Stimulated activated CD8-positive, alpha-beta memory T cell treated with anti-CD3 and anti-CD28 coated beads, Interleukin-15, amount 100 ng/mL, for 4 hours (primary cell): ENCODE results near the gene BTBD17.

Experiments used
- DNase-seq, 2 donors: peaks; one replicate each; pipeline ENCODE4 v3.0.0-alpha.2; 2020; ENCODE audit warnings: low read depth in 2 of 2

Gene BTBD17

DNA sequence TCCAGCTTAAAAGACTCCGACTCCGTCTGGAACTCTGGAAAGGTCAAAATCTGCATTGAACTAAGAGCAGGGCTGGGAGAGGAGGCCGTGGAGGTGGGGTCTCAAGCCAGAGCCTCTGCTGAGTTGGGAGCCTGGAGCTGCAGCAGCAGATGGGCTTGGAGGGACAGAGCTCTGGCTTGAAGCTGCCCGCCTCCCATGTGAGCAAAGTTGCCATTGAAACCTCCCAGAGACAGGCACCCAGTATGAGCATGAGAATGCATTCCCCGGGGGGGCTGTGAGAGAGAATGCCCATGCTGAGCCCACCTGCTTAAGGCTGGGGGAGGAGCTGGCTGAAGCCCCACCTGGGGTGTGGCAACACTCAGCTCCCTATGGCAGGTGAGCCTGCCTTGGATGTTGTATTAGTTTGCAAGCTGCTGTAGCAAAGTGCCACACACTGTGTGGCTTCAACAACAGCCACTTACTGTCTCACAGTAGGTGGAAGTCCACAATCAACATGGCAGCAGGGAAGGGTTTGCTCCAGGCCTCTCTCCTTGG, 26.1 kb downstream of the BTBD17 start:
- DNase-seq = no peak

GRCh38 chr17:74334393-74335039, 27.2 kb downstream of the BTBD17 start:
- no peak for DNase-seq

DNA sequence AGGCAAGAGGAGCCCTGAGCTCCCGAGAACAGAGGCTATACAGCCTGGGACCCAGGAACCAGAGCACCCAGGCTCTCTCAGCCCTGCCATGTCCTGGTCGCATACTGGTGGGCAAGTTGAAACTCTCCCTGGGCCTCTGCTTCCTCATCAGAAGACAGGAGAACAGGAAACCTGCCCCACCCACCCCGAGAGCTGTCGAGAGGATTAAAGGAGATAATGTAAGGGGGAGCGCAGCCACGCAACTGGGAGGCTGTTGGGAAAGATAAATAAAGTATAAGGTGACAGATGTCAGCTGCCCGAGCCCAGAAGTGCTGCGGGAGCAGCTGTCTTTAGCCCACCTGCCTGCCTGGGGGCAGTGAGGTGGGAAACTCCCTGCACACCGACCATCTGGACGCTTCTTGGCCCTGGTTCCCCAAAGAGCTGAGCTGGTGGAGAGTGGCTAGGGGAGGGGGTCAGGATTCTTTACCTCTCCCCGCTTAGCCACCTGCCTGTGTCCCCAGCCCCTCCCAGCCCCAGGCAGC, 28.8 kb downstream of the BTBD17 start:
- no peak for DNase-seq

DNA sequence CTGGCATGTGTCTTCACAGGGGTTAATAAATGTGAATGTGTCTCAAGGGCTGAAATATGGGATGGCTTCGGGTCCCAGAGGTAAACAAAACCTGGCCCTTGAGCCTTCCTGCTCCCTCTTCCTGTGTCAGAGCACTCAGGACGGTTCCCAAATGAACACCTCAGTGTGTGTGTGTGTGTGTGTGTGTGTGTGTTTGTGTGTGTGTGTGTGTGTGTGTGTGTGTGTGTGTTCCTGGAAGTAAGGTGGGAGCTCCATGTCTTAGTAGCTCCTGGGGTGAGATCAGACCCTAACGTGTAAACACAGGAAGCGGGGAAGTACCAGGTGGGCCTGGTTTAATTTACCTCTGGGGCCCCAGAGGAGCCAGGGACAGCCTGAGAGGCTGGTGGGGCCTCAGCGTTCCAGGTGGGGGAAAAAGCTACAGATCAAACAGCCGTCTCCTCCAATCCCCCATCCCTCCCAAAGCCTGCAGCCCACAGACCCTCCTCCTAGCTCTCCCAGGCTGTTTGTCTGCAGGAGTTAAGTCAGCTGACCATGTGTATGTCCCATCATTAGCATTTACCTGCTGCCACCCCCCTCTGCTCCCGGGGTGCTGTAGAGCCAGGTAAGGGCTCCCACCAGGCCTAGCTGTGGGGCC, 29.5 kb downstream of the BTBD17 start:
- DNase-seq = no peak

GRCh38 chr17:74330446-74330845, 31.2 kb downstream of the BTBD17 start:
- DNase-seq = no peak

- DNase-seq = no peak
Observed at GRCh38 chr17:74329378-74329777, 32.3 kb downstream of the BTBD17 start.

DNA sequence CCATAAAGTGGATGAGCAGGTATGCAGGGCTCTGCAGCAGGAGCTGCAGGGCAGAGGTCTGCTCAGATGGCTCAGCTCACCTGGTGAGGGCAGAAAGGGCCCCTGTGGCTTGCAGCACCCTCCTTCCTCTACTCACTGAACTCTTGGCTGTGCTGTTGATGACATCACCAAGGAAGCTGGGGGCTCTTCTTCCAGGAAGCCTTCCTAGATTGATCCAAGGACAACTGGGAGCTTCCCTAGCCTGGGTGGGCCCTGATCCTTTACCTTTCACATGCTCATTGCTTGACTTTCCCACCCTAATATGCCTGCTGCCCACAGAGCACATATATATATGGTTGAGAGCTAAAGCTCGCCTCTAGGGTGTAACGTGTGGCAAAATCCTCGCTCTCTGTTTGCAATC, 33.2 kb downstream of the BTBD17 start:
- DNase-seq = no peak

DNA sequence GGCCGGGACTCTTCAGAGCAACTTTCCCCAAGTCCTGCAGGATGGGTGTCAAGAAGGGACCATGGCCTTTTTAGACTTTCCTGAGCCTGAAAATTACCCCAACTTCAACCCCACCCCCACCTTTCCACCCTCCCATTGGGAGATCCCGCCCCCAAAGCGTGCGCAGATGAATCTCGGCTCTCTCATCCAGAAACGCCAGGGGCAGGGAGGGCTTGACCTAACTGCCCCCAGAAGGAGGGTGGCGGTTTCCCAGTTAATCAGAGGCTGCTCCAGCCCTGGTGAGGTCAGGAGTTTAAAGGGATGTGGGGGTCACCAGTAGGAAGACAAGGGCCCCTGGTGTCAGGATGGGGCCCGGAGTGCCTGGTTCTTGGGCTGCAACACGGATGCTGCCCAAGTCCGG, 35.2 kb downstream of the BTBD17 start:
- no peak for DNase-seq

GRCh38 chr17:74325743-74326379, 35.8 kb downstream of the BTBD17 start, which contains the start of gene KIF19:
Gene KIF19 (plus strand): TSS chr17:74326226. CDS start chr17:74326350, 124 bp downstream.
- peak; percentile 4 to 33 for DNase-seq

GRCh38 chr17:74325376-74325742, 36.3 kb downstream of the BTBD17 start:
- DNase-seq = no peak

DNA sequence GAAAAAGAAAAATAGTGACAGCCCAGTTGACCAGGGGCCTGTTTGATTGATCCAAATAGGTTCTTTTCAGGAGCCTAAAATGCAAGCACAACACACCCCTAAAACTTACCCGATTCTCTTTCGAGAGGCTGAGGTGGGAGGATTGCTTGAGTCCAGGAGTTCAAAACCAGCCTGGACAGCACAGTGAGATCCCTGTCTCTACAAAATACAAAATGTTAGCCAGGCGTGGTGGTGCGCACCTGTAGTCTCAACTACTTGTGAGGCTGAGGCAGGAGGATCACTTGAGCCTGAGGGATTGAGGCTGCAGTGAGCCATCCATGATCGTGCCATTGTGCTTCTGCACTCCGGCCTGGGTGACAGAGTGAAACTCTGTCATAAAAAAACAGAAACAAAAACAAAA, 37.1 kb downstream of the BTBD17 start:
- DNase-seq = no peak

DNA sequence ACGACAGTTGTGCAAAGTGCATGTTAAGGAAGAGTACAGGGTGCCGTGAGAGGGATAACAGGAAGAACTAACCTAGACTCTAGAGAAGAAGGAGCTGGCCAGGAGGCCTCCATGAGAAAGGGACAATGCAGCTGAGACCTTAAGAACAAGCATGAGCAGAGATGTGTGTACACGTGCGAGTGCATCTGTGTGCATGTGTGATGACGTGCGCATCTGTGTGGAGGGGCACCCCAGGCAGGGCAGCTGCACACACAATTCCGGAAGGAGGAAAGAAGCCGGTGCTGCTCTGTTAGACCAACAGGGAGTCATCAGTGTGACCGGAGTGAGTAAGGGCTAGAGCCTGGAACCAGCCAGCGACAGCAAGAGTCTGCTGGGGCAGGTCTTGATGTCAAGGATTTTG, 43.3 kb downstream of the BTBD17 start:
- no peak for DNase-seq

DNA sequence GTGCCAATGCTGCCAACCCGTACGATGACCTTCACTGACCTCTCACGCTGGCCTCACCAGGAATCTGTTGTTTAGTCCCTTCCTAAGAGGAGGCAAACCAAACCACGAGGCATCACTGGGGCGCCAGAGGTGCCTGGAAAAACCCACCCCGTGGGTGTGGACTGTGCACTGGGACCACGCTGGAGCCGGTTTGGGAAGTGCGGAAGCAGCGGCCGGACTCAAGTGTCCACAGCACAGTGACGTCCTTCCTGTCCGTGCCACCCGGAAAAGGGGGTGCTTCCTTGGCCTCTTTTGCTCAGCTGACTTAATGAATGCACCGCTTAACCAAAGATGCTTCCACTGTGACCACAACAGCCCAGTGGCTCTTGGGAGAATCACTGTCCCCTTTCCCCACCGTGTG, 44.6 kb downstream of the BTBD17 start:
- DNase-seq = no peak

DNA sequence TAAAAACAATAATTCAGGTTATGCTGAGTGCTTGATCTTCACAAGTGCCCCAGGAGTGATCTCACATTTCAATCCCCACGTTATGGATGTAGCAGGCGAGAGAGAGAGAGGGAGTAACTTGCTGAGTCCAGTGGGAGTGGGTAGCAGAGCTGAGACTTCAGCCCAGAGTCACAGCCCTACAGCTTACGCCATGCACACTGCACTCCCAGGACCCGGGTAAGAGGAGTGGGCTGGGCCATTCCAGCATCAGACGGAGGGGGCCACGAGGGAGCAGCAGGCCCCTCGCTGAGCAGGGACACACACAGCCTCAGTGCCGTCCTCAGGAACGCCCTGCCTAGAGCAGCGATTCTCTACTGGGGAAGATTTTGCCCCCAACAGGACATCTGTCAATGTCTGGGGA, 45.4 kb downstream of the BTBD17 start:
- no peak for DNase-seq

GRCh38 chr17:74314877-74315276, 46.8 kb downstream of the BTBD17 start:
- DNase-seq = no peak

DNA sequence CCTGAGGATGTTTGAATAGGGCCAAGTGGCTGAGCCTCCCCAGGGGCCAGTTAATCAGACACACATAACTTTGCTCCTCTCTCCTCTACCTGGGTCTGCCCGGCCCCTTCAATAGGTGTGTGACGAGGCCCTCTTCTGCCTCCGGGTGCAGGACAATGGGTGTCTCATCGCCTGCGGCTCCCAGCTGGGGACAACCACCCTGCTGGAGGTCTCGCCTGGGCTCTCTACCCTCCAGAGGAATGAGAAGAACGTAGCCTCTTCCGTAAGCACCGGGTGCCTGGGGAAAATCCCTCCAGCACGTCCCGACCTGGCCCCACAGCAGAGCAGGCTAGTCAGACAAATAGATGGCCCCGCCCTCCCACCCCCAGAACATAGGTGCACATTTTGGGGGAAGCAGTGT, 51.8 kb downstream of the BTBD17 start:
- no peak for DNase-seq

- DNase-seq = no peak
Observed at GRCh38 chr17:74307984-74308773, 53.5 kb downstream of the BTBD17 start.
